CD4-positive, alpha-beta T cell treated with Interferon alpha-2 for 1 hour (primary cell): ENCODE measurements around the gene SRPK2.

Experiments
- DNase-seq, 2 donors: peaks; one replicate each; pipeline ENCODE4 v3.0.0-alpha.2; 2020 to 2022

The SRPK2 gene

GRCh38 chr7:105127179-105127578 is 261.5 kb downstream of the SRPK2 start:
- DNase-seq = no peak

GRCh38 chr7:105126436-105126975 is 262.2 kb downstream of the SRPK2 start:
- no peak for DNase-seq

GRCh38 chr7:105125745-105126144 is 263.0 kb downstream of the SRPK2 start:
- DNase-seq = no peak

DNA sequence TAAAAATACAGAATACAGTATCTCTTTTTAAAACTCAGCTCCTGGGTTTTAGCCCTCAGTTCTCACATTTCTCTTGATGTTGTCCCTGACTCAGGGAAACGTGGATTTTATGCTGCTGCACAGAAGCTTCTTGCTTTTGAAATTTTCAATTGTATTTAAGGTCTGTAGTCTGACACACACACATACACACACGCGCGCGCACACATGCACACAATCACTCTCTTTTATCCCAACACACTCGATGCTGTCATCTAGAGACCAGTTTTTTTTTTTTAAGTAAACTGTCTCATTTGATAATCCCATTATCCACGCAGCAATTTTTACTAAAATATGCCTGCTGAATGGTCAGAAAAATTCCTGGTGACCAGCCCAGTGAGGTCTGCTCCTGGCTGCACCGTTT is 266.1 kb downstream of the SRPK2 start:
- no peak for DNase-seq

GRCh38 chr7:105118612-105119600 is 269.8 kb downstream of the SRPK2 start:
- no peak for DNase-seq

DNA sequence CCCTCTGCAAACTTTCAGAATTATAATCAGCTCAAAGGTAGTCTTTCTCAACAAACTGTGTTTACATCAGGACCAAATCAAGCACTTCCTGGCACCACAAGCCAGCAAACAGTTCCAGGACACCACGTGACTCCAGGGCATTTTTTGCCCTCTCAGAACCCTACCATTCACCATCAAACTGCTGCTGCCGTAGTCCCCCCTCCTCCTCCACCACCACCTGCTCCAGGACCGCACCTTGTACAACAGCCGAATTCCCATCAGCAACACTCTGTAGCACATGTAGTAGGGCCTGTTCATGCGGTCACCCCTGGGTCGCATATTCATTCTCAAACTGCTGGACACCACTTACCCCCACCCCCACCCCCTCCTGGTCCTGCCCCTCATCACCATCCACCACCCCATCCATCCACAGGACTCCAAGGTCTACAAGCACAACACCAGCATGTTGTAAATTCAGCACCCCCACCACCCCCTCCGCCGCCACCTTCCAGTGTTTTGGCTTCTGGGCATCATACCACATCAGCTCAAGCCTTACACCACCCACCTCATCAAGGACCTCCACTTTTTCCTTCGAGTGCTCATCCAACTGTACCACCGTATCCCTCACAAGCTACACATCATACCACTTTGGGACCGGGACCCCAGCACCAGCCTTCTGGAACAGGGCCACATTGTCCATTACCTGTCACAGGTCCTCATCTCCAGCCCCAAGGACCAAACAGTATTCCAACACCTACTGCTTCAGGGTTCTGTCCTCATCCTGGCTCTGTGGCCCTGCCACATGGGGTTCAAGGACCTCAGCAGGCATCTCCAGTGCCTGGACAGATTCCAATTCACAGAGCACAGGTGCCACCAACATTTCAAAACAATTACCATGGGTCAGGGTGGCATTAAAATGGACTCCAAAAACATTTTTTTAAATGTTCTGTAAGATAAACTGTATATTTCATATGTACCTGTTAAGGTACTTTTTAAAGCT is 276.0 kb downstream of the SRPK2 start:
- DNase-seq = no peak

DNA sequence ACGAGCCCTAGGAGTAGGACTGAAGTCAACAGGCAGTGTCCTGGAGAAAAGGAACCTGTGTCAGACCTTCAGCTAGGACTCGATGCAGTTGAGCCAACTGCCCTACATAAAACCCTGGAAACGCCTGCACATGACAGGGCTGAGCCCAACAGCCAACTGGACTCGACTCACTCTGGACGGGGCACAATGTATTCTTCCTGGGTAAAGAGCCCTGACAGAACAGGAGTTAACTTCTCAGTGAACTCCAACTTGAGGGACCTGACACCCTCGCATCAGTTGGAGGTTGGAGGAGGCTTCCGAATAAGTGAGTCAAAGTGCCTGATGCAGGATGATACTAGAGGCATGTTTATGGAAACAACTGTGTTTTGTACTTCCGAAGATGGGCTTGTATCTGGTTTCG is 281.3 kb downstream of the SRPK2 start:
- DNase-seq = no peak

DNA sequence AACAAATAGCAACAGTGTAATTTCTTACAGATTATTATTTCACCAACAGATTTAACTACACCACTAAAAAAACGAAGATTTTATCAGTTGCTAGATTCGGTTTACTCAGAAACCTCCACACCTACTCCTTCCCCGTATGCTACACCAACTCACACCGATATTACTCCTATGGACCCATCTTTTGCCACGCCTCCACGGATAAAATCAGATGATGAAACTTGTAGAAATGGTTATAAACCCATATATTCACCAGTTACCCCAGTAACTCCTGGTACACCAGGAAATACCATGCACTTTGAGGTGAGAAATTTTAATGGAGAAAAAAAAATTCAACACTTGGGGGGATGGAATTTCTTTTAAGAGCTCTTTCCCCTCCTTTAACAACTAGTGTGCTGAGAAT is 282.2 kb downstream of the SRPK2 start:
- peak in 1 of 2 donors; percentile 18 for DNase-seq

DNA sequence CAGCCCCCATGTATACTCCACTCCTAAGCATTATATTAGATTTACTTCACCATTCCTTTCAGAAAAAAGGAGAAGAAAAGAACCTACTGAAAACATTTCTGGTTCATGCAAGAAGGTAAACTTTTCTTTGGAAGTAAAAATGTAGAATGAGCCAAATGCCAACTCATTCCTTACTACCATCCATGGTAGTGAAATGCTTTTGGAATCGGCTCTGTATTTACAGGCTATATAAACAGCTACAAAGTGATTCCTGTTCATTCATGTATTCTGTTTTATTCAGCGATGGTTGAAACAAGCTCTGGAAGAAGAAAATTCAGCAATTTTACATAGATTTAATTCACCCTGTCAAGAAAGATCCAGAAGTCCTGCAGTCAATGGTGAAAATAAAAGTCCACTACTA is 283.1 kb downstream of the SRPK2 start:
- DNase-seq = no peak

- no peak for DNase-seq
These were observed 286.0 kb downstream of the SRPK2 start for GRCh38 chr7:105102557-105103352.

DNA sequence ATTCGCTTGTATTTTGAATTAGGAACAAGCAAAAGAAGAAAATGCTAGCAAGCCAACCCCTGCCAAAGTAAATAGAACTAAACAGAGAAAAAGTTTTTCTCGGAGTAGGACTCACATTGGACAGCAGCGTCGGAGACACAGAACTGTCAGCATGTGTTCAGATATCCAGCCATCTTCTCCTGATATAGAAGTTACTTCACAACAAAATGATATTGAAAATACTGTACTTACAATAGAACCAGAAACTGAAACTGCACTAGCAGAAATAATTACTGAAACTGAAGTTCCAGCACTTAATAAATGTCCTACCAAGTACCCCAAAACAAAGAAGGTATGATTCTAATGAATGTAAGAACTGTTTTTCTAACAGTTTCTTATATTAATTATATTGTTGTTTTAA is 286.9 kb downstream of the SRPK2 start:
- DNase-seq = no peak

DNA sequence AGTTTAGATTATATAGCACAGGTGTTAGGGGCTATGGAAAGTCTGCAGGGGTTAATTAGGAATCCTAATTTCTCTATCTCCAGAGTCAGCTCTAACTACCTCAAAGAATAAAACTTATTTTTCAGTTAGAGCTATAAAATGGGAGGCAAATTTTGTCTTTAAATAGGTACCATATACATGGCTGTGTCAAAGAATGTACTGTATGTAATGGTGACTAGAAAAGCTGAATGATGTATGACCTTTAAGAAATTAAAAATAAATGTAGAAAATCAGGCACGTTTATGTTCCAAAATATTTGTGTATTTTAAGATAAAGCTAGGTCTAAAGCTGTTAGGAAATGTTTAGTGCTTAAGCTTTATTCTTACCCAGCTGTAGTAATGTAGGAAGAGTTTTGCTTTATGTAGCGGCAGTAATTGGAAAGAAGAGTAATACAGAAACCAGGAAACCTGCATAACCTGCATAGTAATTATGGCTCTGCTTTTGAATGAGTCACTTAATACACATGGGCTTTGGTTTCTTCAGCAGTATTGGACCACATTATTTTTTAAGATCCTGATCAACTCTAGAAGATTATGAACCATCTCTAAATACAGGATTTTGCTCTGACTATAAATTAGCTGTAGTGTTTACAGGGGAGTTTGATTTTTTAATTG is 289.7 kb downstream of the SRPK2 start:
- DNase-seq = no peak

DNA sequence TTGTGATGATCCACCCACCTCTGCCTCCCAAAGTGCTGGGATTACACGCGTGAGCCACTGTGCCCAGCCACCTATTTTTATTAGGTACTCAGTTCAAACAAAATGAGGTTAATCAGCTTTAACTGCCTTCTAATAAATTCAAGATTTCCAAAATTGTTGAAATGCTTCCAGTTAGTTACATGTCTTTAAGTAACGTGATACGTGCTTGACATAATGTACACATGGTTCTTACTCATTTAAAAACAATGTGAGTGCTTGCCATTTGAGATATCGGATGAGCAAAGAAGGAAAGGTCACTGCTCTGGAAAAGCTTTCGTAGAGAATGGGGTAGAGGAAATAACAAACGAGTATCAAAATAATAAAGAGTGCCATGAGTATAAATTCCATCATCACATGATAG is 291.1 kb downstream of the SRPK2 start:
- no peak for DNase-seq

GRCh38 chr7:105096306-105096705 is 292.4 kb downstream of the SRPK2 start:
- DNase-seq = no peak

DNA sequence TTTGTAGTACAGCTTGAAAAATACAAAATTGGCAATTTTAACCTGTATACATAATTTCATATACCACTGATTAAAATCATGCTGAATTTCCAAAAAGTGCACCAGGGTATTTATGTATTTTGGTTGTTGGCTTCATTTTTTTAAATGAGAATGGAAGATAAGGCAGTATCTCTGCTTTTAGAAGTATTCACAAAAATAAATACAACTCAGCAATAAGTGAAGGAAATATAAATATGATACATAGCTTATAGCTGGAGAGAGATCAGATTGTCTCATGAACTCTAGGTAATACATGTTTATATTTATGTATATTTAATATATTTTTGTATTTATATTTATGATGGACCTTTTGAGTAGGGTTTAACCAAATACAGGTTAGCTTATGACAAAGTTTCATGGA is 293.8 kb downstream of the SRPK2 start:
- no peak for DNase-seq

- DNase-seq = no peak
These were observed 300.3 kb downstream of the SRPK2 start for GRCh38 chr7:105088456-105088855.

GRCh38 chr7:105087981-105088380 is 300.7 kb downstream of the SRPK2 start:
- no peak for DNase-seq

DNA sequence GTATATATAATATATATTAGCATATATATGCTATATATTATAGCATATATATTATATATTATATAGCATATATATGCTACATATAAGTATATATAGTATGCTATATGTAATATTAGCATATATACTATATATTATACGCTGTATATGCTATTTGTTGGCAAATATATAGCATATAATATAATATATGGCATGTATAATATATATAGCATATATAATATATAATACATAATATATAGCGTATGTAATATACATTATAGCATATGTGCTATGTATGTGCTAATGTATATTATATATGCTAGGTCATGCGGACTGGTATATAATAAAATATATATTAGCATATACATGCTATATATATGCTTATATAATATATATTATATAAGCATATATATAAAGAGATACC is 301.9 kb downstream of the SRPK2 start:
- no peak for DNase-seq

DNA sequence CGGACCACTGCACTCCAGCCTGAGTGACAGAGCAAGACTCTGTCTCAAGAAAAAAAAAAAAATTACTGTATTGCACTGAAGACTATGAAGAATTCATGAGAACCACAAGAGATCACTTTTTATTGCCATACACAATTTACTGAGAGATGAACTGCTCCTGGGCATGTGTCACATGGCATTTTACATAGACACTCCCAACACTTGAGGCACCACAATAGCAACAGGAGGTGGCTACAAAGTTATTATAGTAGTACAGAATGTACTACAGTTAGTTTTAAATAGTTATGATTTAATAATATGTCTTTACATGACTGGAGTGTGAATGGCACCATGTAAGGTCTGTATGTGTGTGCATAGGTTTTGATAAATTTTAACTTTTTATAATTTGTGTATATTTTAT is 304.1 kb downstream of the SRPK2 start:
- DNase-seq = no peak

DNA sequence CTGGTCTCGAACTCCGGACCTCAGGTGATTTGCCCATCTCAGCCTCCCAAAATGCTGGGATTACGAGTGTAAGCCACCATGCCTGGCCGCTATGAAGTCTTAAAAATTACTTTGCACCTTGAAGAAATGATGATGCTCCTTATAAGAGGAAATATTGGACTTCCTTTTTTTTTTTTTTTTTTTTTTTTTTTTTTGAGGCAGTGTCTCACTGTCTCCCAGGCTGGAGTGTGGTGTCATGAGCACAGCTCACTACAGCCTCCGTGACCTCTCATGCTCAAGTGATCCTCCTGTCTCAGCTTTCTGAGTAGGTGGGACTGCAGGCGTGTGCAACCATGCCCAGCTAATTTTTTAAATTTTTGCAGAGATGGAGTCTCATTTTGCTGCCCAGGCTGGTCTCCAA is 309.4 kb downstream of the SRPK2 start:
- DNase-seq = no peak

DNA sequence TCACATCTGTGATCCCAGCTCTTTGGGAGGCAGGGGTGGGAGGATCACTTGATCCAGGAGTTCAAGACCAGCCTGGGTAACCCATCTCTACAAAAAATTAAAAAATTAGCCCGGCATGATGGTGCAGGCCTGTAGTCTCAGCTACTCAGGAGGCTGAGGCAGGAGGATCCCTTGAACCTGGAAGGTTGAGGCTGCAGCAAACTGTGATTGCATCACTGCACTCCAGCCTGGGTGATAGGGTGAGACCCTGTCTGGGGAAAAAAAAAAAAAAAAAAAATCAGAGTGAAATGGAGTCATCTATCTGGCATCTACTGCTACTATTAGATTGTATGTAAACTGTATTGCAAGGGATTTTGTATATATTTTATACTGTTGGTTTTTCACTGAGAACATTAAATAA is 315.6 kb downstream of the SRPK2 start:
- DNase-seq = no peak

GRCh38 chr7:105068886-105069285 is 319.8 kb downstream of the SRPK2 start:
- no peak for DNase-seq
